OCI-LY3 (cell line): Measurements from ENCODE around the gene BMP10.

Experiments
- EZH2phosphoT487 ChIP-seq: fragments of 200-600 bp; shearing (Covaris generic); IDR thresholded peaks from 2 replicates; pipeline ENCODE4 v1.6.1; 2018; ENCODE audit warnings: antibody characterized with exemption, mixed run types, low read depth
- TF ChIP-seq, protein P1 (sequence below): fragments of 200-600, 300-600 bp; sonication (generic); IDR thresholded peaks from 2 replicates; pipeline ENCODE4 v1.5.1; 2014; ENCODE audit warnings: antibody characterized with exemption, low read length, low read depth

GRCh38 chr2:68889500-68889899 is 18.3 kb upstream of the BMP10 start:
- TF ChIP-seq, protein P1, sequence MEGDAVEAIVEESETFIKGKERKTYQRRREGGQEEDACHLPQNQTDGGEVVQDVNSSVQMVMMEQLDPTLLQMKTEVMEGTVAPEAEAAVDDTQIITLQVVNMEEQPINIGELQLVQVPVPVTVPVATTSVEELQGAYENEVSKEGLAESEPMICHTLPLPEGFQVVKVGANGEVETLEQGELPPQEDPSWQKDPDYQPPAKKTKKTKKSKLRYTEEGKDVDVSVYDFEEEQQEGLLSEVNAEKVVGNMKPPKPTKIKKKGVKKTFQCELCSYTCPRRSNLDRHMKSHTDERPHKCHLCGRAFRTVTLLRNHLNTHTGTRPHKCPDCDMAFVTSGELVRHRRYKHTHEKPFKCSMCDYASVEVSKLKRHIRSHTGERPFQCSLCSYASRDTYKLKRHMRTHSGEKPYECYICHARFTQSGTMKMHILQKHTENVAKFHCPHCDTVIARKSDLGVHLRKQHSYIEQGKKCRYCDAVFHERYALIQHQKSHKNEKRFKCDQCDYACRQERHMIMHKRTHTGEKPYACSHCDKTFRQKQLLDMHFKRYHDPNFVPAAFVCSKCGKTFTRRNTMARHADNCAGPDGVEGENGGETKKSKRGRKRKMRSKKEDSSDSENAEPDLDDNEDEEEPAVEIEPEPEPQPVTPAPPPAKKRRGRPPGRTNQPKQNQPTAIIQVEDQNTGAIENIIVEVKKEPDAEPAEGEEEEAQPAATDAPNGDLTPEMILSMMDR: no peak
- TF ChIP-seq EZH2phosphoT487: no peak
